ENCODE results near the gene IGFN1.

Gene IGFN1

DNA sequence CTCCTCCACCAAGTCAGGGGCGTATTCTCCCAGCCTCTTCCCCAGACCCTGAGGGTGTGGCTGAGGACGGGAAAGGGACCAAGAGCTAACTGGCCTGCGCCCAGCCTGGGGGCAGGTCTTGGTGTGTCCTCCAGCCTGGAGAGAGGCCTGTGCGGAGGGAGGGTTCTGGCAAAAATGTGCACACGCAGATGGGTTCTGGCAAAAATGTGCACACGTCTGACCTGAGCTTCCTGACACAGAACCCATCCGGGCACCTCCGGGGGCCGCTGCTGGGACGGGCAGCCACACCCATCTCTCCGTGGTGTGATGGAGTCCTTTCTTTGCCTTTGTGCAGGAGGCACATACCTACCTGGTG, 69.6 kb downstream of the IGFN1 start:
- no peak overlapping the region for H3K27ac ChIP-seq (ENCODE audit: low read length, poor library complexity, severe bottlenecking)

GRCh38 chr1:201260648-201261311, 70.2 kb downstream of the IGFN1 start:
- Histone ChIP-seq H3K4me1 (ENCODE audit: control insufficient read depth, insufficient read depth, low read depth, low read length) (peaks cover 18% of the 10 kb centered on the region), H4K91ac (ENCODE audit: low read length) (no peak overlapping the region), H3K9me3 (ENCODE audit: control insufficient read depth, low read length) (peaks cover 3% of the 10 kb centered on the region), H3K27ac (ENCODE audit: low read length, poor library complexity, severe bottlenecking) (no peak overlapping the region), H2BK15ac (ENCODE audit: low read depth, poor library complexity, severe bottlenecking) (no peak overlapping the region), H3K9ac (ENCODE audit: low read length) (no peak overlapping the region), H3K27me3 (ENCODE audit: control insufficient read depth in 1 of 2, insufficient read depth in 1 of 2, low read length in 2 of 2) (peaks cover 0 to 26% of the 10 kb centered on the region in 2 experiments), H3K18ac (ENCODE audit: low read depth in 1 of 2, low read length in 2 of 2) (no peak overlapping the region), H2BK120ac (ENCODE audit: low read depth, low read length) (no peak overlapping the region), H3K23ac (ENCODE audit: low read length in 2 of 2) (no peak overlapping the region), H3K14ac (ENCODE audit: low read length in 2 of 2) (no peak overlapping the region), H3K79me1 (replicated peaks; ENCODE audit: low read length, poor library complexity, severe bottlenecking) (no peaks in the 10 kb centered on the region), H2AK5ac (ENCODE audit: low read length, severe bottlenecking) (no peak overlapping the region), H3K4ac (ENCODE audit: low read depth in 1 of 2, low read length in 2 of 2) (no peak overlapping the region), H4K8ac (ENCODE audit: low read length) (no peak overlapping the region), H2BK12ac (ENCODE audit: low read length in 2 of 2) (no peak overlapping the region), H2AFZ (ENCODE audit: low read depth, low read length) (no peak overlapping the region), H3K4me3 (ENCODE audit: insufficient read depth in 1 of 2, low read depth in 1 of 2, low read length in 2 of 2) (no peak overlapping the region), H2BK5ac (ENCODE audit: low read depth, low read length, poor library complexity, severe bottlenecking) (no peak overlapping the region), H3K4me2 (ENCODE audit: low read length, poor library complexity, severe bottlenecking) (no peak overlapping the region), H3K36me3 (ENCODE audit: control insufficient read depth in 1 of 2, insufficient read depth in 2 of 2, low read depth in 1 of 2, low read length in 2 of 2) (no peaks in the 10 kb centered on the region)
- WGBS: 91% methylated on average over 5 of the region's 8 CpGs
- DNase-seq: no peak

More for the DNA sequence above, 69.6 kb downstream of the IGFN1 start:
- no peak for DNase-seq
- Histone ChIP-seq H3K14ac (ENCODE audit: low read length in 2 of 2) (no peak overlapping the region), H3K4me2 (ENCODE audit: low read length, poor library complexity, severe bottlenecking) (peak overlapping the region; percentile 78), H3K27me3 (ENCODE audit: control insufficient read depth in 1 of 2, insufficient read depth in 1 of 2, low read length in 2 of 2) (peaks cover 0 to 32% of the 10 kb centered on the region in 2 experiments), H2BK5ac (ENCODE audit: low read depth, low read length, poor library complexity, severe bottlenecking) (no peak overlapping the region), H4K8ac (ENCODE audit: low read length) (no peak overlapping the region), H3K23ac (ENCODE audit: low read length in 2 of 2) (no peak overlapping the region), H3K36me3 (ENCODE audit: control insufficient read depth in 1 of 2, insufficient read depth in 2 of 2, low read depth in 1 of 2, low read length in 2 of 2) (no peaks in the 10 kb centered on the region), H3K9me3 (ENCODE audit: control insufficient read depth, low read length) (peaks cover 3% of the 10 kb centered on the region), H2AFZ (ENCODE audit: low read depth, low read length) (no peak overlapping the region), H3K4ac (ENCODE audit: low read depth in 1 of 2, low read length in 2 of 2) (no peak overlapping the region), H4K91ac (ENCODE audit: low read length) (no peak overlapping the region), H3K4me1 (ENCODE audit: control insufficient read depth, insufficient read depth, low read depth, low read length) (peaks cover 18% of the 10 kb centered on the region), H2BK12ac (ENCODE audit: low read length in 2 of 2) (no peak overlapping the region), H3K4me3 (ENCODE audit: insufficient read depth in 1 of 2, low read depth in 1 of 2, low read length in 2 of 2) (no peak overlapping the region), H2BK15ac (ENCODE audit: low read depth, poor library complexity, severe bottlenecking) (no peak overlapping the region), H3K9ac (ENCODE audit: low read length) (no peak overlapping the region), H2BK120ac (ENCODE audit: low read depth, low read length) (no peak overlapping the region), H2AK5ac (ENCODE audit: low read length, severe bottlenecking) (peak overlapping the region; percentile 32), H3K79me1 (replicated peaks; ENCODE audit: low read length, poor library complexity, severe bottlenecking) (no peaks in the 10 kb centered on the region), H3K18ac (ENCODE audit: low read depth in 1 of 2, low read length in 2 of 2) (no peak overlapping the region)
- 67% methylated on average over 11 of the region's 11 CpGs for WGBS

- Histone ChIP-seq H3K14ac (ENCODE audit: low read length in 2 of 2) (no peak overlapping the region), H3K4me2 (ENCODE audit: low read length, poor library complexity, severe bottlenecking) (no peak overlapping the region), H2AK5ac (ENCODE audit: low read length, severe bottlenecking) (no peak overlapping the region), H3K36me3 (ENCODE audit: control insufficient read depth in 1 of 2, insufficient read depth in 2 of 2, low read depth in 1 of 2, low read length in 2 of 2) (no peaks in the 10 kb centered on the region), H3K23ac (ENCODE audit: low read length in 2 of 2) (no peak overlapping the region), H2BK120ac (ENCODE audit: low read depth, low read length) (no peak overlapping the region), H3K27me3 (ENCODE audit: control insufficient read depth in 1 of 2, insufficient read depth in 1 of 2, low read length in 2 of 2) (peaks cover 0 to 22% of the 10 kb centered on the region in 2 experiments), H3K4me1 (ENCODE audit: control insufficient read depth, insufficient read depth, low read depth, low read length) (peaks cover 18% of the 10 kb centered on the region), H2BK15ac (ENCODE audit: low read depth, poor library complexity, severe bottlenecking) (no peak overlapping the region), H3K4ac (ENCODE audit: low read depth in 1 of 2, low read length in 2 of 2) (no peak overlapping the region), H3K4me3 (ENCODE audit: insufficient read depth in 1 of 2, low read depth in 1 of 2, low read length in 2 of 2) (no peak overlapping the region), H2BK5ac (ENCODE audit: low read depth, low read length, poor library complexity, severe bottlenecking) (no peak overlapping the region), H3K9me3 (ENCODE audit: control insufficient read depth, low read length) (peaks cover 3% of the 10 kb centered on the region), H4K8ac (ENCODE audit: low read length) (no peak overlapping the region), H4K91ac (ENCODE audit: low read length) (no peak overlapping the region), H3K9ac (ENCODE audit: low read length) (no peak overlapping the region), H3K79me1 (replicated peaks; ENCODE audit: low read length, poor library complexity, severe bottlenecking) (no peaks in the 10 kb centered on the region), H2BK12ac (ENCODE audit: low read length in 2 of 2) (no peak overlapping the region), H3K27ac (ENCODE audit: low read length, poor library complexity, severe bottlenecking) (no peak overlapping the region), H3K18ac (ENCODE audit: low read depth in 1 of 2, low read length in 2 of 2) (no peak overlapping the region), H2AFZ (ENCODE audit: low read depth, low read length) (no peak overlapping the region)
- WGBS: 84% methylated on average over 8 of the region's 8 CpGs
- DNase-seq: no peak
These were observed 71.3 kb downstream of the IGFN1 start for GRCh38 chr1:201261771-201262547.

DNA sequence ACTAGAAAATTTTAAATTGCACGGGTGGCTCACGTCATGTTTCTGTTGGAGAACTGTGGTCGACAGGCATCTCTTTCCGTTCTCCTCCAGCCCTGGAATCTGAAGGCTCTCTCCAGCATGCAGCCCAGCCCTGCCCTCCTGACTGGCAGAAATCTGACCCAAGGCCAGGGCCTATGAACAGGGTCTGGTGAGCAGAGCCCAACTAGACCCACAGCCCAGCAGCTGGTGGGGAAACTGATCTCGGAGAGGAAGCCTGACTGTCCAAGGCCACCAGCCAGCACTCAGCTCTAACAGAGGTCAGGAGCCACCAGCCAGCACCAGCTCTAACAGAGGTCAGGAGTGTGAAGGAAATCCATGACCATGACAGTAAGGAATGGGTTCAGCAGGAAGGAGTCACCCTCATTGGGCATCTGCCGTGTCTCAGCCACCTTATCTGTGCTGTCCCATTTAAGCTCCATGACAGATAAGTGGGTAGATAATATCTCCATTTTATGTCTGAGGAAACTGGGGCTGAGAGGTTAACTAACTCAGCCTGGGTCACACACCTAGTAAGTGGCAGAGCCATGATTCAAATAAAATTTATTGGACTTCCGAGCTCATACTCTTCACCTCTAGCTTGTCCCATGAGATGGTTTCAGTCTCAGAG, 72.5 kb downstream of the IGFN1 start:
- Histone ChIP-seq H3K4me1 (ENCODE audit: control insufficient read depth, insufficient read depth, low read depth, low read length) (peaks cover 20% of the 10 kb centered on the region), H3K4me3 (ENCODE audit: insufficient read depth in 1 of 2, low read depth in 1 of 2, low read length in 2 of 2) (no peak overlapping the region), H3K18ac (ENCODE audit: low read depth in 1 of 2, low read length in 2 of 2) (no peak overlapping the region), H4K8ac (ENCODE audit: low read length) (no peak overlapping the region), H2AK5ac (ENCODE audit: low read length, severe bottlenecking) (no peak overlapping the region), H3K79me1 (replicated peaks; ENCODE audit: low read length, poor library complexity, severe bottlenecking) (no peaks in the 10 kb centered on the region), H3K14ac (ENCODE audit: low read length in 2 of 2) (no peak overlapping the region), H3K9me3 (ENCODE audit: control insufficient read depth, low read length) (peaks cover under 1% of the 10 kb centered on the region), H2BK12ac (ENCODE audit: low read length in 2 of 2) (no peak overlapping the region), H3K9ac (ENCODE audit: low read length) (no peak overlapping the region), H2BK15ac (ENCODE audit: low read depth, poor library complexity, severe bottlenecking) (no peak overlapping the region), H3K27me3 (ENCODE audit: control insufficient read depth in 1 of 2, insufficient read depth in 1 of 2, low read length in 2 of 2) (peaks cover 0 to 22% of the 10 kb centered on the region in 2 experiments), H2AFZ (ENCODE audit: low read depth, low read length) (no peak overlapping the region), H3K27ac (ENCODE audit: low read length, poor library complexity, severe bottlenecking) (no peak overlapping the region), H2BK5ac (ENCODE audit: low read depth, low read length, poor library complexity, severe bottlenecking) (no peak overlapping the region), H3K4me2 (ENCODE audit: low read length, poor library complexity, severe bottlenecking) (no peak overlapping the region), H2BK120ac (ENCODE audit: low read depth, low read length) (no peak overlapping the region), H4K91ac (ENCODE audit: low read length) (no peak overlapping the region), H3K36me3 (ENCODE audit: control insufficient read depth in 1 of 2, insufficient read depth in 2 of 2, low read depth in 1 of 2, low read length in 2 of 2) (no peaks in the 10 kb centered on the region), H3K23ac (ENCODE audit: low read length in 2 of 2) (no peak overlapping the region), H3K4ac (ENCODE audit: low read depth in 1 of 2, low read length in 2 of 2) (no peak overlapping the region)
- no peak for DNase-seq
- WGBS: 81% methylated on average over 7 of the region's 7 CpGs
